ENCODE results near the gene OR51M1.

The OR51M1 gene

GRCh38 chr11:5405173-5405572 is 21.6 kb downstream of the OR51M1 start:
- DNase-seq (ENCODE audit: extremely low read depth, insufficient read length) = no peak
- Histone ChIP-seq H3K36me3 (ENCODE audit: control insufficient read depth, insufficient read depth, low read length) (no peaks in the 10 kb centered on the region), H3K4me3 (replicated peaks; ENCODE audit: low read depth, low read length) (no peak overlapping the region), H3K27me3 (replicated peaks; ENCODE audit: control insufficient read depth, insufficient read depth, low read length) (no peaks in the 10 kb centered on the region)
- TF ChIP-seq CTCF (IDR thresholded peaks at IDR 0.05; ENCODE audit: insufficient read depth, low read length, poor library complexity, severe bottlenecking) = no peak

- no peak for TF ChIP-seq CTCF (IDR thresholded peaks at IDR 0.05; ENCODE audit: insufficient read depth, low read length, poor library complexity, severe bottlenecking)
- DNase-seq (ENCODE audit: extremely low read depth, insufficient read length) = no peak
Measured at GRCh38 chr11:5420993-5421392, 37.4 kb downstream of the OR51M1 start.

GRCh38 chr11:5421811-5422210 is 38.2 kb downstream of the OR51M1 start, which contains the start of gene OR51Q1:
Gene OR51Q1 (plus strand): TSS chr11:5422111. CDS start chr11:5422201, 90 bp downstream.
- no peak within 1 kb of the TSS for H3K4me3 ChIP-seq (replicated peaks; ENCODE audit: low read depth, low read length)
- no peak for TF ChIP-seq CTCF (IDR thresholded peaks at IDR 0.05; ENCODE audit: insufficient read depth, low read length, poor library complexity, severe bottlenecking)
- DNase-seq (ENCODE audit: extremely low read depth, insufficient read length) = no peak
- H3K36me3 ChIP-seq (ENCODE audit: control insufficient read depth, insufficient read depth, low read length) = no peaks in the 10 kb centered on the region
- H3K27me3 ChIP-seq (replicated peaks; ENCODE audit: control insufficient read depth, insufficient read depth, low read length) = no peaks in the 10 kb centered on the region

More at GRCh38 chr11:5420993-5421392, 37.4 kb downstream of the OR51M1 start:
- no peaks in the 10 kb centered on the region for H3K36me3 ChIP-seq (ENCODE audit: control insufficient read depth, insufficient read depth, low read length)
- H3K4me3 ChIP-seq (replicated peaks; ENCODE audit: low read depth, low read length) = no peak overlapping the region
- H3K27me3 ChIP-seq (replicated peaks; ENCODE audit: control insufficient read depth, insufficient read depth, low read length) = no peaks in the 10 kb centered on the region

GRCh38 chr11:5423131-5423530 is 39.5 kb downstream of the OR51M1 start:
- H3K36me3 ChIP-seq (ENCODE audit: control insufficient read depth, insufficient read depth, low read length) = no peaks in the 10 kb centered on the region
- DNase-seq (ENCODE audit: extremely low read depth, insufficient read length) = no peak
- H3K27me3 ChIP-seq (replicated peaks; ENCODE audit: control insufficient read depth, insufficient read depth, low read length) = no peaks in the 10 kb centered on the region
- no peak overlapping the region for H3K4me3 ChIP-seq (replicated peaks; ENCODE audit: low read depth, low read length)
- TF ChIP-seq CTCF (IDR thresholded peaks at IDR 0.05; ENCODE audit: insufficient read depth, low read length, poor library complexity, severe bottlenecking) = no peak

GRCh38 chr11:5441414-5441813 is 57.8 kb downstream of the OR51M1 start, which contains the start of gene OR51I1:
Gene OR51I1 (minus strand): TSS chr11:5441514. CDS start chr11:5441514, 0 bp downstream.
- DNase-seq (ENCODE audit: extremely low read depth, insufficient read length) = no peak
- no peaks in the 10 kb centered on the region for H3K27me3 ChIP-seq (replicated peaks; ENCODE audit: control insufficient read depth, insufficient read depth, low read length)
- TF ChIP-seq CTCF (IDR thresholded peaks at IDR 0.05; ENCODE audit: insufficient read depth, low read length, poor library complexity, severe bottlenecking) = no peak
- H3K4me3 ChIP-seq (replicated peaks; ENCODE audit: low read depth, low read length) = no peak within 1 kb of the TSS
- no peaks in the 10 kb centered on the region for H3K36me3 ChIP-seq (ENCODE audit: control insufficient read depth, insufficient read depth, low read length)
